UCSD-AML1 (cell line): Measurements from ENCODE around the gene RHOH.
A peak's percentile ranks its signal among the peaks of the same experiment; 100 is the strongest.

Experiments used
- DNase-seq: peaks from one replicate; lab custom pipeline; 2025; ENCODE audit not compliant: unreplicated experiment; lab: John Stamatoyannopoulos, UW

RHOH gene

DNA sequence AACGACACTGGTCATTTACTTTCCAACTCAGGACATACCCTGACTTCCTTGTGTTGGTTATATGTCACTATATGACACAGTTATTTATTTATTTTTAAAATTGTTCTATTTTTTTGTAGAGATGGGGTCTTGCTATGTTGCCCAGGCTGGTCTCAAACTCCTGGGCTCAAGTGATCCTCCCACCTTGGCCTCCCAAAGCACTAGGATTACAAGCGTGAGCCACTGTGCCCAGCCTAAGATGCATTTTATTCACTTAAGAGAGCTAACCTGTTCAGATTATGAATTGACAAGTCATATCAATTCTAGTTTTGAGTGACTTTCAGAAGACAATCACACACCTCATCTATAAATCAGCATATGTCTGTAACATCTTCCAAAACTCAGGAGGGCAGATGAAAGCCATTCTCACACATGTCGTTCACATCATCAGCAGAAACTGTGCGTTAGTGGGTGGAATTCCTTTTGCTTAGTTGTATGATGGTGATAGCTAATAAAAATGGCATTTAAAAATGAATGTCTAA is 9.4 kb upstream of the RHOH start:
- no peak for DNase-seq

DNA sequence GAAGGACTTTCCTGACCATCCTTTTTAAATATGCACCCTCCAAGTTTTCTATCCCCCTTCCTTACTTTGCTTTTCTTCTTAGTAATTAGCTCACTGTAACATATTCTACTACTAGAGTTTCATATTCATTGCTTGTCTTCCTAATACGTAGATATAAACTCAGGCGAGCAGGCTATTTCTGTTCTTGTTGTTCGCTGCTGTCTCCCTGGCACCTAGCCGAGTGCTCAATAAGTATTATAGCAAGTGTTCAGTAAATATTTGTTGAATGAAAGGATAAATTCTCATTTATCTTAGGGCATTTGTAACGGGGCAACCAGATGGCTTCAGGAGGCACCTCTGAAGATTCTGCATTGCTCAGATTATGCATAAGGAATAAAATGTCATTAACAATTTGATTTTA is 6.8 kb upstream of the RHOH start:
- no peak for DNase-seq

DNA sequence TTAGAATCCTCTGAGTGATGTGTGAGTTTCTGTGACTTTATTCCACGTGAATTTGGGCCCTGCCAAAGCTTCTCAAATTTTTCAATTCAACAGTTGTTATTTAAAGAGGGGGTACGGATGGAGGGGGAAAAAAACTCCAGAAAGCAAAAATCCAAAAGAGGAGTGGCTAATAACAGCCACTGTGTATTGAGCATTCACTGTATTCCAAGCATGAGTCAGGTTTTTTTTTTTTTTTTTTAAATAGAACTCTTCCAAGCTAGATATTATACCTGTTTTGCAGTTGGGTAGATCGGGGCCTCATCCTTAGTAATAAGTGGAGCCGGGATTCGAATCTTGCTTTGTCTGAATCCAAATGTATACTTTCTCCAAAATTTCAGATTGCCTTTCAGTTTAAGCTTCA is 6.4 kb upstream of the RHOH start:
- no peak for DNase-seq

DNA sequence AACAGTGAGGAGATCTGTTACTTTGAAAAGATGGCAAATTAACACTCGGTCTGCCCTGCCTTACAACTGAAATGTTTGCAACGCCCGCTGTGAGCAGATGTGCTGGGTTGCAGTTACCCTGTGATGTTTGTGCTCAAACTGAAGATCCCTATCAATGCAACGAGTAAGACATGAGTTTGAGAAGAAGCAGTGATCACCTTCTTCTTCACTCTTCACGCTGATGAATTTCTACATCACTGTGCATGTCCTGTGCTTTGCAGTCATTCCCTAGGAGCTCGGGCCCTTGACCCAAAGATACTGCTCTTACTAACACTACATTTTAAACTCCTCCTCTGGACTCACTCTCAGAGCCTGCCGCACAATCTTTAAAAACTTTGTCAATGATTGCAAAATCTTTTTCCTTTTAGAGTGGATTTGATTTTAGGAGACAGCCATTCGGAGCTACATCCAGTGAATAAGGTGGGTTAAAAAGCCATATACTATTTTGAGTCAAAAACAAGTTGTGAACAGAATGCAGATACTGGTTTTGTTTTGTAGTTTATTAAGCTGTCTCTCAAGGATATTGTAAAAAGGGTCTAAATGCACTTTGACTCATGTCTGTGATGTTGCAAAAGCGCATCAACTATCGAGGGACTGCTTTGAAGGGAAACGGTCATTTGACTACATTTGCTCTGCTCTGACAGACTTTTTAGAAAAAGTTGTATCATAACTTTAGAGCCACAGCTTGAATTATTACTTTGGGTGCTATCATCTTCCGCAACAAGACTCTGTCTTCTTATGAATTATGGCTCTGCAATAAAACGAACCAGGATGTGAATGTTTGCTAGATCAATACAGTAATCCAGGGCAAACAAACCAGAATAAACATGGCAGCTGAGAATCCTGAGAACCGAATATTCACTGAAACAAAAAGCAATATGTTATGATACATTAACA is 5.7 kb upstream of the RHOH start:
- no peak for DNase-seq

DNA sequence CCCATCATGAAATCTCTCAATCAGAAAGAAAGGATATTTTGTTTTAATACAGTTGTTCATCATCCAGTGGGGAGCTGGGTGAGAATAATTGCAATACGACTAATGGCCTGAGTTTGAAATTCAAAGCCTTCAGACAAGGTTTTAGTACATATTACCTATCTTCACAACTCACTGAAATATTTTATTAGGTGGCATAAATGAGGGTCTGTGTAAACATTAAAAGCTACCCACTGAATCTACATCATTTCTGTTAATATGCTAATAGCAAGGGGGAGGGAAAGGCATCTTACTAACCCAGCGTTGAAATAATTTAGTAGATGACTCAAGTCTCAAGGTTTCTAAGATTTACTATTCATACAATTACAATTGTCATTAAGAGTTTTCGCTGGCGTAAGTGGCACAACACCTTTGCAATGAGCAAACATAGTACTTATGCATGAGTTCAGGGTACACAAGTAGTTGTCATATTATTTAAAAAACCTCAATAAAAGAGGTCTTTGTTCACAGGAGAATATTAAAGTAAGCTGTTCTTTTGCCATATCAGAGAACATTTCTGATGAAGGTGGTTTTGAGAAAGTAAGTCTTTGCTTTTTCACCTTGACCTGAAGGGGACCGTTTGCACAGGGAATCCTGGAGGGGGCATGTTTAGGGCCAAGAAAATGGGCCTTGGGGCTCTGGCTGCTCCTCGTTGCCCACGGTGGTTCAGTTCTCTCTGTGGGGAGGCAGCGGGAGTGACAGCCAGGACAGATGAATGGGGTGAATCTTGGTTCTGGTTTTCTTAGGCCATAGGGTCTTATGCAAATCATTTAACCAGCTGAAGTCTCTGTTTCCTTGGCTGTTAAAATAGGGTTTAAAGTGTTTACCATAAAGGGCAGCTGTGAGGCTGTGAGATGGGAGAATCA is 4.5 kb upstream of the RHOH start:
- no peak for DNase-seq

DNA sequence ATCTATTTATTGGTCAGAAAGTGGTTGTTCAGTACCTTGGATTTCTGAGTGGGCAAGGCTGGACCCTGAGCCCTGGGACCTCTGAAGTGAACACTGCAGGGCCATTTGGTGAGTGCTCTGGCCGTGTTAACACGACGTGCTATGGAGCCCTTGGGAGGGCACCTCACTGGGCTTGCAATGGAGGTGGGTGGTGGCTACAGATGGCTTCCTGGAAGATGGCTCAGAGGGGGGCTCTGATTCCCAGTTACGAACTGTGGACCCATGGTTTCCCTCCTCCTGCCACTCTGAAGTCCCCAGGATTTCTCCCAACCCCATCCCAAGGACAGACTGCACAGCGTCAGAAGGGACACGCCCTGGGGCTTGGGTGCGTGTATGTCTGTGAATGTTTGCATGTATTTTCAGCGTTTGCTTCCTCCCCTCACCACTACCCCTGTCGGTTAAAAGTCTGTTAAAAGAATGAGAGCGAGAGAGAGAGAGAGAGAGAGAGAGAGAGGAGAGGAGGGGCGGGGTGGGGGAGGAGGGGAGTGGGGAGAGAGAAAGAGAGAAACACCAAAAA is 3.7 kb upstream of the RHOH start:
- no peak for DNase-seq

DNA sequence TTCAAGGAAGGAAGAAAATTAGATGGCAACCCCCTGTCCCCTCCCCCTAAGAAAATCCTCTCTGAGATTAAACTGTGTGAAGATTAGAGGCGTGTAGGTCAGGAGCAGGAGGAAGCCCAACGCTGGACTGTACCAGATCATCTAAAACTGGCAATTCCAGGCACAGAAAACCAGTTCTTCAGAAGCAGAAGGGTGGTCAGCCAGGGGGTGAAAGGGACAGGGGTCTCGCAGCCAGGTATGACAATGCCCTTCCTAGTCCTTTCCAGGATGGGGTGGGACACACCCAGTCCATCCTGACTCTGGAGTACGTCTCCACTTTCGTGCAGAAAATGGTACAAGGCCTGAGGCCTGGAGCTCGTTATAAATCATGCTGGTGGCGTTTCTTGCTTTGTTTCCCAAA is 3.3 kb upstream of the RHOH start:
- DNase-seq, result no peak

DNA sequence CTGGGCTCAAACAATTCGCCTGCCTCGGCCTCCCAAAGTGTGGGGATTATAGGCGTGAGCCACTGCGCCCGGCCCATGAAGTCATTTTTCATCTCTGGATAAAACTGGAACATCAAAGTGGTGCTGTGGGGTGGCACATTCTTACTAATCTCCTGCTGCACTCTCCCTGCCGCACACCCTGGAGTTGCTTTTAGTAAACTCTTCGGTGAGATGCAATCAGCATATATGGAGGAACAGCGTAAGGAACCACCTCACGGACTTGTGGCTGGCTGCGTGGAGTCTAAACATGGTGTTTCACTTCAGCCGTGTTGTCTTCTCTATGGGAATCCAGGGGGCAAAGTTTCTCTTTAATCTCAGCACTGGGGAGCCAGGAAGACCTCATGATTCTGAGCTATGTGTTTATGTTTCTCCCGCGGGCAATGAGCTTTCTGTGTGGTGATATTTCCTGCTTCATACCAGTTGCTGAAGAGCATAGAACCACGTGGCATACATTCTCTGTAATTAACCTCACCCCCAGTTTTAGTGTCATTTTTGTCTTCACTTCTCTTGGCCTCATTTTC is 2.1 kb upstream of the RHOH start:
- no peak for DNase-seq

DNA sequence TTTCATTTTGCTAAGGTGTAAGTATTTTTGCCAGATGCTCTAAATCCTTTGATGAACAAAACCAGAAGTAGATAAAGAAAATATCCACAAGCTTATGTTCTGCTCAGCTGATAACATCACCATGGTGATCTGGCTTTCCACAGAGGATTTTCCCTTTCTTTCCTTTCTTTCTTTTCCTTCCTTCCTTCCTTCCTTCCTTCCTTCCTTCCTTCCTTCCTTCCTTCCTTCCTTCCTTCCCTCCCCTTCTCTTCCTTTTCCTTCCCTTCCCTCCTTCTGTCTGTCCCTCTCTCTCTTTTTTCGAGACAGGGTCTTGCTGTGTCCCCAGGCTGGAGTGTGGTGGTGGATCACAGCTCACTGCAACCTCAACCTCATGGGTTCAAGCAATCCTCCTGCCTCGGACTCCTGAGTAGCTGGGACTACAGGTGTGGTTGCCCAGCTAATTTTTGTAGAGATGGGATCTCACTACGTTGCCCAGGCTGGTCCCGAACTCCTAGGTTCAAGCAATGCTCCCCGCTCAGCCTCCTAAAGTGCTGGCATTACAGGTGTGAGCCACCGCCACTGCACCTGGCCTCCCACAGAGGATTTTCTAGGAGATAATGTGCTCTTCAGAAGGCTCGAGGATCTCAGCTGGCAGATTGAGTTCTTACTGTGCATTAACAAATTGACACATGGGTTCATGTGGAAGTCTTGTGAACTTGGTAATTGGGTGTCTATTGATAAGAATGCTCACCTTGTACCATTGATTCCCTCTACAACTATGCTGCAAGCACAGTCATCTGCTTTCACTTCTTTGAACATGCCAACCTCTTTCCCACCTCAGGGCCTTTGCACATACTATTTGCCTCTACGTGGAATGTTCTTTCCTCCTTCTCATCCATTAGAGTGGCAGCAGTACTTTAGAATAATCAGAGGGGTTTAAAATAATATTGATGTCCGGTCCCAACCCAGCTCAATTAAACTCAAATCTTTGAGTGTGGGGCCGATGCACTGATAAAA is 1.4 kb upstream of the RHOH start:
- DNase-seq, result no peak

DNA sequence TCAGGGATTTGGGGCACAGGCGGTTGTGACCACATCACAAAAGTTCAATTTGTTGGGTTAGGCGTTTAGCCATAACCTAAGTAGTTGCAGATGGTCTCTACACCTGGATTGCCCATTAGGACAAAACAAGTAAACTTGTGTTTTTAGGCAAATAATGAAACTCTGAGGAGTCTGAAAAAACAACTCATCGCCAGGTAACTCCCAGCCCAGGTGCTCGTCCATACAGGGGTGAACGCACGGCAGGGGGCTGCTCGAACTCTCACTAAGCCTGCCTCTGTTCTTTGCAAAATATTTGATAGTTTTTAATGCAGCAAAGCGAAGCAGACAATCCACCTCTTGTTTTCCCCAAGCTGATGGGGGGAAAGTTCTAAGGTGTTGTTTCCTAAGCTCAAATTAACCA is 559 bp upstream of the RHOH start:
- no peak for DNase-seq

DNA sequence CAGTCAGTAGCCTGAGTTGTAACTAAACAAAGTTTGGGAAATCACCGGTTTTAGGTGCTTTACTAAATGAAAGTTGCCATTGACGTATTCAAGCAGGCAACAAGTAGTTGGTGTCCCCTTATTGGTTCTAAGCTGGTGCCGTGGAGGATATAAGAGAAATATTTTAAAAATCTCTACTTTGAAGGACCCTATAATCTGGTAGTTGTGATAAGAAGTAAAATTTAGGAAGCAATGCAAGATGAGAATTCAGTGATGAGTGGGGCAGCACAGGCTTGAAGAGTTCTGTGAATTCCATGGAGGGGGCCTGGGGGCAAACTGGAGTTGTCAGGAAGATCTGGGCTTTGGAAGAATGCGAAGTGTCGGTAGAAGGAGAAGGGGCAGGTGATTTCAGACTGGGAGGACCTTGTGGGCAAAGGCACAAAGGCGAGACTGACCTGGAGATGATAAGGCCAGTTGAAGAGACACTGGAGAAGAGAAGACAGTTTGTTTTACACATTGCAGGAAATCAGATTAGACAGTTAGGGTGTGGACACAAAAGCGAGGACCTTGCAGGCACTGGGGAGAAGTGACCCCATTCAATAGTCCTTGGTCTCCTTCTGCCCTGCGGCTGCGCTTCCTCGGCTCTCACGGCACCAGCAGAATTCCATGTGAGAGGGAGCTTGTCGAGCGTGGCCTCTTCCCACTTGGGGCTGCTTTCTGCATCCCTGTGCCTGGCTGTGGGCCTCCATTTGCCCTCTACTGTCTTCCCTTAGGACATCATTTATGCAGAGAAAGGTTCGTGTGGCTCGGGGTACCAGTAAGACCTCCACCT is 1.3 kb downstream of the RHOH start:
- peak; percentile 47 for DNase-seq

DNA sequence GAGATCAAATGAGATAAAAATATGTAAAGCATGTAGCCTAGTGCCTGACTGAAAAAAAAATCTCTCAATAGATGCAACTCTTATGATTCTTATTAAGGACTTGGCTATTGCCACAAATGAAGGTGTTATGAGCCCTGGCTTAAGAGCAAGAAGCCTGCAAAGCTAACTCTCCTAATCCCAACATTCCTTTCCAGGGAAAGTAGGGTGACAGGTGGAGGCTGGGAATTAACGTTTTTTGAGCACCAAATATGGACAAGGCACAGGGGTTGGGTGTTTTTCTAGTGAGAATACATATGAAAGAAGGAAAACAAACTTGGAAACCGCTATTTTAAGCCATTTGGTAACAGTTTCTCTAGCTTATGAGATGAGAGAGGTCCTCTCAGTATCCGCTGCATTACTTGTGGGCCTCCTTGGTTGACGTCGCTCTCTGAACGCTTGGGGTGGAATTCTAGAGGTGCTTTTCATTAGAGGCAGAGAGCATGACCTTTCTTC is 2.4 kb downstream of the RHOH start:
- no peak for DNase-seq

DNA sequence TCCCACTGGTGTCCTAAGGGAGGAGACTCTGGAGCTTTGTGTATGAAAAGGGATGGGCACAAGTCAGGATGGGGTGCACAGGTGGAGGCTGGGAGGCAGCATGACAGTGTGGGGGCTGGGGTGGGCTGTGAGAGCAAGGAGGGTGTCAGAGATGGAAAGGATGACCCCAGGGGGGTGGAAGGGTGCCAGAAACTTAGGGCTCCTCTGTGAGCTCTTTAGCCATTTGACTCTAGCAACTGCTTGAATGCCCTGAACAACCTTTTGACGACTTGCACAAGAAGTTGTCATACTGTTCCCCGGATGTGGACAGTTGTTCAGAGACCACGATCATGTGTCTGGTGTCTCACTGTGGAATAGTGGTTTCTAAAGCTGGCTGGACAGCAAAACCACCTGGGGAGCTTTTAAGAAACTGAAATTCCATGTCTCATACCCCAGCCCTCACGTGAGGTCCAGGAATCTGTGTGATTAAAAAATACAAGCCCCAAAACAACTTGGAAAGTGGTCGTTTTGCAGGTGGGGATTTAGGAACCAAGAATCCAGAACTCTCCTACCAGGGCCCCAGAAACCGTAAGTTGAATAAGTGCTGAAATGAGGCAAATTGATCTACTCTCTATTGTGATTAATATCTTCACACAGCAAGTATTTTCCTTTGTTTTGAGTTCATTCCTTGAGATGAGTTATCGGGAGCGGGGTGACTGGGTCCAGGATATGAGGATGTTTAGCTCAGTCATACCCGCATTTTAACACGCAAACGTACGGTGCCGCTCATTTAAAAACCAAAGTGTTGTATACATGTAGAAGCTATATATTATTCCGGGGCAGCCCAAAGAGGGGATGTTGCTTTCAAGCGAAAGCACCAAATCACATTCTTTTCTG is 3.4 kb downstream of the RHOH start:
- DNase-seq, result peak; percentile 37

DNA sequence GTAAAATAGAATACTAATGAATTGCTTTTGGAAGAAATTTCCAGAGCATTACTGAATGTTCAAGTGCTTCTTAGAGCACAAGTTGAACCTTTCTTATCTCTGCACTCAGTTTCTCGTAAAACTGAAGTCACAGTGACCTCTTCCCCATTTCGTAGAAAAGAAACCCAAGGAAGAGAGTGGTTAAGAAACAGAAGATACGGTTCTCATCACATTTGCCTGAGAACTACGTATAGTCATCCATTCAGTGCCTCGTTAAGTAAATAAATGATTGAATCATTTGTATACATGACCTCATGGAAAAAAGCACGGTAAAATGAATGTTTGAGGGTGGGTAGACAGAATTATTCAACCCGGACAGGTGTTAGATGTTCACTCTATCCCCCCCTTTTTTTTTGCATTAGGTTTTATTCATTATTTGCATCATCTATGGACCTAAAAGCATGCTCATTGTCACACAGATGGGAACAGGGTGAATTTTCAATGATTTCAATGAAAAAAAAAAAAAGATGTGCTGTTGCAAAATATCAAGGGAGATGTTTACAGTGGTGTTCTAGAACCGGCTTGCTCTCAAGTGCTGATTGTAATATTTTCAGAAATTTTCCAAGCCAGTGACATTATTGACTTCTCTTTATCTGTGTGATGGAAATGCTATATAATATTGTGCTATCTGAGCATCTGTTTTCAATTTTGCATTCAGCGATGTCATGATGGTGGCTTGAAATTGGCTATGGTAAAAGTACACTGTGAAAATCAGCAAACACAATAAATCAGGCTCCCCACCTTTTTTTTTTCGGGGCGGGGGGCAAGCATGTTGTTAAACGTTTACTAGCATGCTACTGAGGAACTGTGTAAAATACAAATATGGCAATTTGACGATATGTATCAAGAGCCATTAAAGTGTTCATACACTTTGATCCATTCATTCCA is 4.3 kb downstream of the RHOH start:
- no peak for DNase-seq

DNA sequence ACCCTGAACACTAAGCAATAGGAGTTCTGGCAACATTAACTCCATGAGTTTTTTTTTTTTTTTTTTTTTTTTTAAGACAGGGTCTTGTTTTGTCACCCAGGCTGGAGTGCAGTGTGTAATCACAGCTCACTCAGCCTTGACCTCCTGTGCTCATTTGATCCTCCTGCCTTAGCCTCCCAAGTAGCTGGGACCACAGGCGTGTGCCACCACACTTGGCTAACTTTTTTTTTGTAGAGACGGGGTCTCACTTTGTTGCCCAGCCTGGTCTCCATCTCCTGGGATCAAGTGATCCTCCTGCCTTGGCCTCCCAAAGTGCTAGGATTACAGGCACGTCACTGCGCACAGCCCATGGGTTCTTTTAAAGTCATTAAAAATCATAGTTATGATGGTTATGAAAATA is 5.1 kb downstream of the RHOH start:
- DNase-seq, result no peak

DNA sequence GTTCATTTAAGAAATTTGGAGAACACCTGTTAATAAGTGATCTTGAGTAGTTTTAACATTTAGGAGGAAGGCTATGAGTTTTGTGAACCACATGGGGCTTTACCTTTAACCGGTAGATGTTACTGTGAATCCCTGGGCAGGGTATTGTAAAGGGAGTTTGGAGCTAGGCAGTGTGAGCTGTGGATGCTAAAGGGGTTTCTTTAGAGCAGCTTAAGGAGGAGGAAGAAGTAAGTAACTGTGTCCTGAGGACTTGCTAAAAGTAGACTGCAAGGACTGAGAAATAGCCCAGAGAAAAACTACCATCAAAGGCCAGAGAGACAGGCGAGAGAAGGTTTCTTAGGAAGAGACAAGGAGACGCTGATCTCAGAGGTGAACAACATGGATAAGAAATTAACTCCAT is 5.6 kb downstream of the RHOH start:
- DNase-seq, result no peak
